GM19043 (cell line): ENCODE measurements around the gene SHC1.

Source experiments
- ATAC-seq: cut with Tn5 transposase; IDR thresholded peaks from one replicate; pipeline ENCODE4 v1.9.1; 2021; ENCODE audit warnings: low read depth; ENCODE audit not compliant: unreplicated experiment

Gene SHC1

DNA sequence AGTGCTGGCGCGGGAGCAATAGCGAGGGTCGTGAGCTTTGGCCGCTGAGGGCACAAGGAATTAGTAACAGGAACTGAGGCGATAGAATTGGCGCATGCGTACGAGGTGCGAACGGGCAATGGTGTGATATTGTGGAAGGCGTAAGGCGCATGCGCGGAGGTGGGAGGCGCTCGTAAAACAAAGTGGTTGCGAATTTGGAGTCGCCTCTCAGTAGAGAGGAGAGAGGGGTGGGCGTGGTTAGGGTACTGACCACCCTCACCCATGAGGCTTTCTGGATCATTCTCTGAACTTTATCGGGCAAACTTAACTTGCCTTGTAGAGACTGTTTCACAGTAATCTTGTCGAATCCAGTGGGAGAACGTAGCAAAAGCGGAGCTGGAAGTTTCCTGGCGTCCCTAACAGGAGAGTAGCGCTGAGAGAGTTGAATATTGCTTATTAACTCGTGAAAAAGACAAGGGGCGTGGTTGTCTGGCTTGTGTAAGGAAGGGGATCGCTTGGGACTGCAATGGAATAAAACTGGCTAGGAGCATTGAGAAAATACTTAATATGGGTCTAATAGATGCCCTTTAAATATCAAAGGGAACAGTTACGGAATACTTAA is 4.4 kb upstream of the SHC1 start:
- ATAC-seq: peak; percentile 35

- ATAC-seq: peak; percentile 70
These were observed 3.7 kb upstream of the SHC1 start, which contains the start of gene CKS1B for GRCh38 chr1:154974102-154974807. CKS1B (plus strand) TSS chr1:154974681; CDS start chr1:154974746, 65 bp downstream.

- ATAC-seq: no peak
These were observed 3.0 kb upstream of the SHC1 start for GRCh38 chr1:154973344-154974101.

GRCh38 chr1:154972517-154973343 is 2.2 kb upstream of the SHC1 start:
- no peak for ATAC-seq

DNA sequence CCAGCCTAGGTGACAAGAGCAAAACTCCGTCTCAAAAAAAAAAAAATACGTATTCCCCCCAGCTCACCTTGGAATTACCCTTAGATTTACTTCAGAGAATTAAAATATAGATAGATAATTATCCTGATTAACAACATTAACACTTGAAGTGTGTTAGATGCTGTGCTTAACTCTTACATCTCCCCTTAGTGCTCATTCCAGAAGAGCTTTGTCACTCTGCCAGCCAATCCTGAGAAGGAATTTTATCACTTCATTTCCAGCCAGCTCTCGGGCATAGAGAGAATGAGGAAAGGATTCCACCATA is 1.6 kb upstream of the SHC1 start:
- no peak for ATAC-seq

DNA sequence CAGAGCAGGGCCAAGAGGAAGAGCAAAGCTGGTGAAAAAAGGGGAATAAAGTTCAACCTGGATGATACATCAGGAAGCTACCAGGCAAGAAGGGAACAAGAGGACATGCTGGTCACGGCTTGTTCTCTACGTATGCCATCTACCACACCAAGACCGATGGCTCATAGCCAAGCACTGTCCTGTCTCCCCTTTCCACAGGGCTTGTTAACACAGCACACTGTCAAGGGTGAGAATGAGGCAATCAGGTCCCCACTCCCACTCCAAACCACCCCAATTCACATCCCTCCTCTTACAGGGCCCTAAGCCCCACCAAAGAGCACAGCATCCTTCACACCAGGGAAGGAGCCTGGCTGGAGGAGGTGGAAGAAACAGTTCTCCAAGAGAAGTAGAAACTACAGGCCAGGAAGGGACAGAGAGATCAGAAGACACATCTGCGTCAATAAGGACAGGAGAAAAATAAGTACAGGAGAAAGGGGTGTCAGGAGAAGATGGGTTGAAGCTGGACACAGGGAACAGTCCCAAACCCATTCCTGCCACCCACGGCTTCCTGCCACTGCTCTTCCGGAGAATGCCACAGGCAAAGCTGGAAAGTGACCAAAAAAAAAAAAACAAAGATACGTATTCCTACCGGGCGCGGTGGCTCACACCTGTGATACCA is 923 bp upstream of the SHC1 start:
- ATAC-seq: no peak

GRCh38 chr1:154969860-154970452 is 591 bp downstream of the SHC1 start:
- ATAC-seq: no peak

- no peak for ATAC-seq
These were observed 1.3 kb downstream of the SHC1 start for GRCh38 chr1:154969246-154969645.

GRCh38 chr1:154968731-154969130 is 1.8 kb downstream of the SHC1 start:
- no peak for ATAC-seq

DNA sequence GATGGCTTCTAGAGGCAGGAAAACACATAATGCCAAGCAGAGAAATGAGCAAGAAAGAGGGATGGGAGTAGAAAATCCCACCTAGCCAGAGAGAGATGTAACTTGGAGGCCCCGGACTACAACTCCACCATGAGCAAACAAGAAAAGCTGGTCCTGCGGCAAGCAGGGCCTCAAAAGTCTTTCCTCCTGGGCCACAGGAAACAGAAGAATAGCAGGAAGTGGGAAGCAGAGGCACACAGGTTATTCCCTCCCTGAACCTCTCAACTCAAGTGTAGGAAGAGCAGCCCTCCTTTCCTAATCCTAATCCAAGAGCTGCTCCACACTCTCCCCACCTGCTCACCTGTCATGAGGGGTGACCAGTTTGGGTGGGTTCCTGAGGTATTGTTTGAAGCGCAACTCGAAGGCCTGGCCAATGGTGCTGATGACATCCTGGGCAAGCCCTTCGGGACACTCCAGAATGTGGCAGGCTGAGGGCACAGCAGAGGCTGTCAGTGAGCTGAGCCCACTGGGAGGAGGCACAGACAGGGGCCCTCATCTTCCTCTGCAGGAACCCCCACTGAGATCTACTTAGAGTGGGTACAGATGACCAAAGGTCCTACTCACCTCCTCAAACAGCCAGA is 3.1 kb downstream of the SHC1 start:
- ATAC-seq: no peak

GRCh38 chr1:154966111-154966510 is 4.4 kb downstream of the SHC1 start:
- ATAC-seq: no peak

DNA sequence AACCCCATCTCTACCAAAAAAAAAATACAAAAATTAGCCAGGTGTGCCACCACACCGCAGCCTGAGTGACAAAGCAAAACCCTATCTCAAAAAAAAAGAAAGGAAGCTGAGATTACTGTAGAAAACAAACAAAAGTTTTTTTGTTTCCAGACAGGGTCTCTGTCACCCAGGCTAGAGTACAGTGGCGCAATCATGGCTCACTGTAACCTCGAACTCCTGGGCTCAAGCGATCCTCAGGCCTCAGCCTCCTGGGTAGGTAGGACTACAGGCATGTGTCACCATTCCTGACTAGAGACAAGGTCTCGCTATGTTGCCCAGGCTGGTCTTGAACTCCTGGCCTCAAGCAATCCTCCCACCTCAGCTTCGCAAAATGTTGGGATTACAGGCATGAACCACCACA is 6.2 kb downstream of the SHC1 start:
- ATAC-seq: no peak

DNA sequence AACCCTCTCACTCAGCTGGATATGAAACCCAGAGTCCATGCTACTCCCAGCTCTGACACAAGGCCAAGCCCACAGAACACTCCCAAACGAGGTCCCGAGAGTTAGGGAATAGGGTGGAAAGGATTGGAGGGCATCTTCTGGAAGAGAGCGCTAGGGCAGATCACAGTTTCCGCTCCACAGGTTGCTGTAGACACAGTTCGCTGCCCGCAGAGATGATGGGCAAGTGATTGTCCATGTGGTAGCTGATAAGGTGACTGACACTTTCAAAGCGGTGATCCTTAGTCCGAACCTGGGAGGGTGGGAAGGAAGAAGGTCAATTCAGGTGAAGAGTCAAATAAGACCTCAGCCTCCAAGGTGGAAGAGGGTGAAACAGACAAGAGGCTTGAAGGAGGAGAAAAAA is 6.9 kb downstream of the SHC1 start:
- no peak for ATAC-seq

GRCh38 chr1:154962795-154963330 is 7.7 kb downstream of the SHC1 start:
- ATAC-seq: no peak

DNA sequence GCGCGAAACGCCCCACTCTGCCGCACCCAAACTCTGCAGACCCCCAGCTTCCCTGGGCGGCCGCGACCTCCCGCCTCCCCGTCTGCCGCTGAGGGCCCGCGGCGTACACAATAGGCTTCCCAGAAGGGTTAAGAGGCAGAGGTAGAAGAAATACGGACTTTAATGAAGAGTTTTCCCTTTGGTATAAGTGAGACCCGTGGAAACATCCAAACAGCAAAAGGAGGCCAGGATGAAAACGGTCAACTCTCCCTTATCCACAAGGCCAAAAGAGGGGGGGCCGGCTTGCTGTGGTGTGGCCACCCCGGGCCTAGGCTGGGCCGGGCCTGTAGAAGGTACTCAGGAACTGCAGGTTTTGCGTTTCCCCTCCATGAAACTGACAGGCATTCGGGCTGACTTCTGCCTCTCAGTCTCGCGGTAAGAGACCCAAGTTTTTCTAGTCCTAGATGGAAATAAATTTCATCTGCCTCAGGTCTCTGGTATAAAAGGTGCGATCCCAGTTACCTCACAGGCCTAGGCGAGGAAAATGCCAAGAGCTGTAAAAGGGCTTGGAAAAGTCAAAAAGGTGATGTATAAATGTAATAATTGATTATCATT is 8.3 kb downstream of the SHC1 start:
- ATAC-seq: no peak

DNA sequence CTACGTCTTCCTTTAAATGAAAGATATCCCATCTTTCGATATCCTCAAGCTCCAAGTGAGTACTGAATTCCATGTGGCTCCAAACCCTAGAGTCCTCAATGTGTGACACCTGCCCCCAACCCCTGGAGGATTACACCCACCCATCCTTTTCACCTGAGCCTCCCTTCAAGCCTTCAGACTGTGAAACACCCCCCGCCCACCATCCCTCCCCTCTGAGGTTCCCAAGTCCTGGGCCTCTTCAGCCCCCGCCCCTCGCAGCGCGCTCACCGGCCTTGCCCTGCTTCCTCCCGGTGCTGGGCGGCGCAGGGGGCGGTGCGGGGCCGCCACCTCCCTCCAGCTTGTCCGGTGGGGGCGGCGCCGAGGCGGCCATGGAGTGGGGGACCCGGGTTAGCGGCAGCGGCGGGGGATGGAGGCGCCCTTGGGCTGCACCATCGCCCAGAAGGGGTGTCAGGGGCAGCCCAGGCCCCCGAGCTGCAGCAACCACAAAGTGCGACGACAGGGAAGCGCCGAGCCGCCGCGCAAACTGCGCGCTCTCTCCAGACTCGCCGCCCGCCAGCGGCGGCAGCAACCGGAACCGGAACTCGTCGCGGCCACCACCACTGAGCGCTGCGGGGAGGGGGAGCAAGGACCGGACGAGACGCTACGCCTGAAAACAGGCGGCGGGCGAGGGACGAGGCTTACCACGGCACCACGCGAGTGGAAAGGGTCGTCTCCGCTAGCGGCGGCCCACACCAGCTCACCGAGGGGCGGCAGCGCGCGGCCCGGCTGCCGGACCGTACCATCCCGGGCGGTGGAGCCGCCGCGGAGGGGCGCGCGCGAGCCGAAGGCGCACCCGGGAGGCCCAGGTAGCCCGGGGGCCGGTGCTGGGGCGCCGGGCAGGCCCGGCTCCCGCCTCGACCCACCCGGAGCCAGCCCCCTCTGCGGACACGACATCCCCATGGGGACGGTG is 9.1 kb downstream of the SHC1 start, which contains the start of gene PYGO2:
PYGO2 (minus strand) TSS at position 576 of the 949 bp plus-strand sequence; CDS start at position 370, 206 bp downstream.
- ATAC-seq: peak; percentile 57

- ATAC-seq: no peak
These were observed 10.0 kb downstream of the SHC1 start for GRCh38 chr1:154960446-154961136.
